ENCODE measurements around the gene HTR3A.

The HTR3A gene

DNA sequence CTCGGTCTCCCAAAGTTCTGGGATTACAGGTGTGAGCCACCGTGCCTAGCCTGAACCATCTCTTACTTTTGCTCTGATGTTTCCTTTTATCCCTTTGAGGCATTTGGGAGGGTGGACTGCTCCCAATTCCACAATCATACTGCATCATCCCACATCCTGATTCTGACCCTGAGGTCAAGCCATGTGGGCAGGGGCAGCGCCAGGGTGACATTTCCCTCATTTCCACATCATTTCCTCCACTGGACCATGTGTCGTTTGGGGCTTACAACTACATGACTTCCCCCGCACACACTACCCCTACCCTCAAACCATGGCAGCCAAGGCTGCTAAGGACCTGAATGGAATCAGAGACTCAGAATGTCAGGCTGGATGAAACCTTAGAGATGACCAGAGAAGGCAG lies 58.2 kb downstream of the HTR3A start:
- H3K9me3 ChIP-seq (ENCODE audit: insufficient read depth, low read length, severe bottlenecking): no peaks in the 10 kb centered on the region
- H3K4me2 ChIP-seq (ENCODE audit: insufficient read depth, low read length): no peak overlapping the region
- no peak overlapping the region for H3K27ac ChIP-seq (ENCODE audit: low read length)
- H2AFZ ChIP-seq (ENCODE audit: low read depth, low read length): no peak overlapping the region
- H4K20me1 ChIP-seq (ENCODE audit: insufficient read depth, low read length): no peaks in the 10 kb centered on the region
- TF ChIP-seq, protein P1, sequence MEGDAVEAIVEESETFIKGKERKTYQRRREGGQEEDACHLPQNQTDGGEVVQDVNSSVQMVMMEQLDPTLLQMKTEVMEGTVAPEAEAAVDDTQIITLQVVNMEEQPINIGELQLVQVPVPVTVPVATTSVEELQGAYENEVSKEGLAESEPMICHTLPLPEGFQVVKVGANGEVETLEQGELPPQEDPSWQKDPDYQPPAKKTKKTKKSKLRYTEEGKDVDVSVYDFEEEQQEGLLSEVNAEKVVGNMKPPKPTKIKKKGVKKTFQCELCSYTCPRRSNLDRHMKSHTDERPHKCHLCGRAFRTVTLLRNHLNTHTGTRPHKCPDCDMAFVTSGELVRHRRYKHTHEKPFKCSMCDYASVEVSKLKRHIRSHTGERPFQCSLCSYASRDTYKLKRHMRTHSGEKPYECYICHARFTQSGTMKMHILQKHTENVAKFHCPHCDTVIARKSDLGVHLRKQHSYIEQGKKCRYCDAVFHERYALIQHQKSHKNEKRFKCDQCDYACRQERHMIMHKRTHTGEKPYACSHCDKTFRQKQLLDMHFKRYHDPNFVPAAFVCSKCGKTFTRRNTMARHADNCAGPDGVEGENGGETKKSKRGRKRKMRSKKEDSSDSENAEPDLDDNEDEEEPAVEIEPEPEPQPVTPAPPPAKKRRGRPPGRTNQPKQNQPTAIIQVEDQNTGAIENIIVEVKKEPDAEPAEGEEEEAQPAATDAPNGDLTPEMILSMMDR (IDR thresholded peaks at IDR 0.05; ENCODE audit: borderline replicate concordance, extremely low read depth, low read length, poor library complexity, severe bottlenecking): no peak
- TF ChIP-seq EZH2 (IDR thresholded peaks at IDR 0.05; ENCODE audit: borderline replicate concordance, low read depth, low read length, severe bottlenecking): no peak
- no peaks in the 10 kb centered on the region for H3K4me1 ChIP-seq (ENCODE audit: insufficient read depth, low read length)
- no peaks in the 10 kb centered on the region for H3K36me3 ChIP-seq (ENCODE audit: insufficient read depth, low read length)
- no peak overlapping the region for H3K9ac ChIP-seq (ENCODE audit: low read depth, low read length)
- H3K27me3 ChIP-seq (ENCODE audit: insufficient read depth, low read length, poor library complexity): no peaks in the 10 kb centered on the region
- DNase-seq (no peak), ATAC-seq (ENCODE audit: insufficient read depth, low read depth) (no peak)
- no peak overlapping the region for H3K4me3 ChIP-seq (ENCODE audit: low read depth in 1 of 2, low read length in 2 of 2)
- H3K79me2 ChIP-seq (ENCODE audit: insufficient read depth, low read length): no peaks in the 10 kb centered on the region

DNA sequence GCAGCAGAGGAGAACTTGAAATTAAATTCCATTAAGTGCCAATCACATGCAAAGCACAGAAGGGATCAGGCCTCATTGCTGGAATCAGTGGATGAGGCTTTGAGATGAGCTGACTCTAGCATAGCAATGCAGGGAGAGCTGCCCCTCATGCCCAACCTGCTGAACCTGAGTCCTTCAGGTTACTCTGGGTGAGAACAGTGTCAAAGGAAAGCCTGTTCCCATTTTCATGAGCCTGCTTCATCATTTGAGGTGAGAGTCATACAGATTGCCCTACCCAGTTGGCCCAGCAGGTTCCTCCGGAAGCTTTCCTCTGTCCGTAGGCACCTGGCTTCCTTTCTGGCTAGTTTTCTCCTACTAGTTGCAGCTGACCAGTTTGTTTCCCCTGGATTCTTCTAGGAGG lies 58.7 kb downstream of the HTR3A start:
- no peak for DNase-seq
- no peak for ATAC-seq (ENCODE audit: insufficient read depth, low read depth)
- no peak overlapping the region for H3K4me2 ChIP-seq (ENCODE audit: insufficient read depth, low read length)
- H4K20me1 ChIP-seq (ENCODE audit: insufficient read depth, low read length): no peaks in the 10 kb centered on the region
- no peak overlapping the region for H2AFZ ChIP-seq (ENCODE audit: low read depth, low read length)
- TF ChIP-seq EZH2 (IDR thresholded peaks at IDR 0.05; ENCODE audit: borderline replicate concordance, low read depth, low read length, severe bottlenecking): no peak
- TF ChIP-seq, protein P1 (IDR thresholded peaks at IDR 0.05; ENCODE audit: borderline replicate concordance, extremely low read depth, low read length, poor library complexity, severe bottlenecking): no peak
- H3K9ac ChIP-seq (ENCODE audit: low read depth, low read length): no peak overlapping the region
- H3K9me3 ChIP-seq (ENCODE audit: insufficient read depth, low read length, severe bottlenecking): no peaks in the 10 kb centered on the region
- H3K4me1 ChIP-seq (ENCODE audit: insufficient read depth, low read length): no peaks in the 10 kb centered on the region
- no peaks in the 10 kb centered on the region for H3K27me3 ChIP-seq (ENCODE audit: insufficient read depth, low read length, poor library complexity)
- H3K27ac ChIP-seq (ENCODE audit: low read length): no peak overlapping the region
- H3K4me3 ChIP-seq (ENCODE audit: low read depth in 1 of 2, low read length in 2 of 2): no peak overlapping the region
- no peaks in the 10 kb centered on the region for H3K79me2 ChIP-seq (ENCODE audit: insufficient read depth, low read length)
- H3K36me3 ChIP-seq (ENCODE audit: insufficient read depth, low read length): no peaks in the 10 kb centered on the region

DNA sequence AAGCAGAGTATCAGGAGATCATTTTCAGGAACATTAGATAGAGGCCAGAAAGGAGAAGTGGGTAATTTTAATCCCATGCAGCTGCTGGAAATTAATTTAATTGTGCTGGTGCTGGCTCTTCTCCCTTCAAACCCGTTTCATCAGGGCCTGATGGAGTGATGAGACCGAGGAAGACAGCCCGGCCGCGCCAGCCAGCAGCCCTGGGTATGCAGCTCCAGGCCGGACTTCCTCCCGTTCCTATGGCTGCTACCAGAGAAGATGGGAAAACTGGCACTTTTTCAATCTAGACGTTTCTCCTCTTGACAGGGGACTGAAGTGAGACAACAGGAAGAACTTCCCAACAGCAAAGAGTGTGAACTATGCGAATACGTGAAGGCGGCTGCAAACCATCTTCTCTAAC lies 60.0 kb downstream of the HTR3A start:
- H3K4me2 ChIP-seq (ENCODE audit: insufficient read depth, low read length): no peak overlapping the region
- H3K36me3 ChIP-seq (ENCODE audit: insufficient read depth, low read length): no peaks in the 10 kb centered on the region
- H2AFZ ChIP-seq (ENCODE audit: low read depth, low read length): no peak overlapping the region
- H3K4me1 ChIP-seq (ENCODE audit: insufficient read depth, low read length): no peaks in the 10 kb centered on the region
- TF ChIP-seq, protein P1 (IDR thresholded peaks at IDR 0.05; ENCODE audit: borderline replicate concordance, extremely low read depth, low read length, poor library complexity, severe bottlenecking): no peak
- no peak for TF ChIP-seq EZH2 (IDR thresholded peaks at IDR 0.05; ENCODE audit: borderline replicate concordance, low read depth, low read length, severe bottlenecking)
- no peak overlapping the region for H3K4me3 ChIP-seq (ENCODE audit: low read depth in 1 of 2, low read length in 2 of 2)
- DNase-seq (no peak), ATAC-seq (ENCODE audit: insufficient read depth, low read depth) (no peak)
- no peaks in the 10 kb centered on the region for H3K79me2 ChIP-seq (ENCODE audit: insufficient read depth, low read length)
- H3K9ac ChIP-seq (ENCODE audit: low read depth, low read length): no peak overlapping the region
- H4K20me1 ChIP-seq (ENCODE audit: insufficient read depth, low read length): no peaks in the 10 kb centered on the region
- no peak overlapping the region for H3K27ac ChIP-seq (ENCODE audit: low read length)
- H3K27me3 ChIP-seq (ENCODE audit: insufficient read depth, low read length, poor library complexity): no peaks in the 10 kb centered on the region
- H3K9me3 ChIP-seq (ENCODE audit: insufficient read depth, low read length, severe bottlenecking): no peaks in the 10 kb centered on the region
